HG03439 (cell line): Measurements from ENCODE around the gene ERBB3.
A peak's percentile ranks its signal among the peaks of the same experiment; 100 is the strongest.

Source experiments
- ATAC-seq: cut with Tn5 transposase; IDR thresholded peaks from one replicate; pipeline ENCODE4 v1.9.1; 2021; ENCODE audit warnings: mild to moderate bottlenecking, moderate library complexity; ENCODE audit not compliant: unreplicated experiment

The ERBB3 gene

GRCh38 chr12:56129942-56130495, 50.1 kb downstream of the ERBB3 start:
- ATAC-seq, result no peak

GRCh38 chr12:56130876-56131275, 50.9 kb downstream of the ERBB3 start:
- ATAC-seq, result no peak

GRCh38 chr12:56134897-56135296, 54.9 kb downstream of the ERBB3 start:
- no peak for ATAC-seq

- ATAC-seq, result no peak
Measured at GRCh38 chr12:56137853-56138571, 58.0 kb downstream of the ERBB3 start.

- ATAC-seq, result no peak
Measured at GRCh38 chr12:56141946-56142784, 62.2 kb downstream of the ERBB3 start.

- no peak for ATAC-seq
Measured at GRCh38 chr12:56143217-56143616, 63.3 kb downstream of the ERBB3 start.

GRCh38 chr12:56143870-56144269, 63.9 kb downstream of the ERBB3 start:
- no peak for ATAC-seq

- ATAC-seq, result no peak
Measured at GRCh38 chr12:56145217-56145616, 65.3 kb downstream of the ERBB3 start.

GRCh38 chr12:56146492-56147460, 66.8 kb downstream of the ERBB3 start:
- ATAC-seq, result no peak

- no peak for ATAC-seq
Measured at GRCh38 chr12:56150563-56150962, 70.6 kb downstream of the ERBB3 start.

- ATAC-seq, result peak; percentile 51
Measured at GRCh38 chr12:56151672-56152131, 71.7 kb downstream of the ERBB3 start.

- peak; percentile 81 for ATAC-seq
Measured at GRCh38 chr12:56152132-56152755, 72.3 kb downstream of the ERBB3 start, which contains the start of gene MYL6B. Gene MYL6B, plus strand, starts transcription at chr12:56152587. Its CDS starts 1,332 bp downstream, at chr12:56153919.
